ENCODE results near the gene SMIM1. TPM values are rescaled to one million over a fixed set of nuclear protein-coding genes. Genes with fewer than 3 reads are reported as not detected.

Gene SMIM1
- total RNA-seq, 1 experiment from 2014 or later: 7.1 TPM

DNA sequence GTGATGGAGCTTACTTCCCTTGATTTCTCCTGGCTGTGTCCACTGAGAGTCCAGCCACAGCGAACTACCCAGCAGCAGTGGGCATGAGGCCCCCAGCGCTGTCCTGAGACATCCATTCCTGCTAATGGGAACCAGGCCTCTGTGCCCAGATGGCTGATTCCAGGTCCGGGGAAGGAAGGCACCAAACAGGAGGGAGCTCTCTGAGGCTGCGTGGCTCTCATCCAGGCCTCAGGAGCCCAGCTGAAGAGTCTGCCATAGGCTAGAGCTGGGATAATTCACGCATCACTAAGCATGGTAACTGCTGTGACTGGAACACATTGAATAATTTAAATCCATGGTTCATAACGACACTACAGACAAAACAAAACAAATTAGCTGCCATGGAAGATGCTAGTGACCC, 48.5 kb downstream of the SMIM1 start:
- no peaks in the 10 kb centered on the region for H3K9me3 Mint-ChIP-seq (ENCODE audit: unreplicated experiment)
- intact Hi-C loops (cut with micrococcal nuclease; ENCODE audit: unreplicated experiment): no loop called here
- POLR2A ChIA-PET: no interaction called here

DNA sequence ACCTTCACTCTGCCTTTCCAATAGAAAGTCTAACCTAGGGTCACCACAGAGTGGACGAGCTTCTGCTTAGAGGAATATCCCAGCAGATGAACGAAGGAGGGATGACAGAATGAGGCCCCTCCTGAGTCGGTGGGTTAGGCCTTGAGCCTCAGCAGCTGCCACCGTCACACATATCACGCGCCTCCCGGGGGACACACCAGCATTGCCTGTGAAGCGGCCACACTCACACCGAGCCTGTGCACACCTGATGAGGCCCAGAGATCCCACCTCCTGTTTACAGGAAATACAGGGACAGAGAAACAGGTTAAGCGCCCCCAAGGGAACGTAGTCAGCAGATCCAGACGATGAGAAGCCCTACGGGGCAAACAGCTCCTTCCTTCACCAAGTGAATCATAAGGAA, 48.9 kb downstream of the SMIM1 start:
- Mint-ChIP-seq H3K27ac (ENCODE audit: unreplicated experiment) (no peak overlapping the region), H3K27me3 (ENCODE audit: insufficient read depth, unreplicated experiment) (no peaks in the 10 kb centered on the region), H3K4me3 (ENCODE audit: unreplicated experiment) (no peak overlapping the region), H3K9me3 (ENCODE audit: unreplicated experiment) (no peaks in the 10 kb centered on the region), H3K4me1 (ENCODE audit: low read depth, unreplicated experiment) (no peaks in the 10 kb centered on the region), H3K36me3 (ENCODE audit: insufficient read depth, unreplicated experiment) (peaks cover 17% of the 10 kb centered on the region)
- intact Hi-C loops (cut with micrococcal nuclease; ENCODE audit: unreplicated experiment): no loop called here
- BruUV-seq (replicated peaks): no TSS peak
- Histone ChIP-seq H3K4me3 (ENCODE audit: low read depth, low read length) (no peak overlapping the region), H3K36me3 (ENCODE audit: control insufficient read depth, insufficient read depth, low read length) (no peaks in the 10 kb centered on the region), H3K4me1 (no peaks in the 10 kb centered on the region), H3K27me3 (replicated peaks; ENCODE audit: control insufficient read depth, insufficient read depth, low read length) (no peaks in the 10 kb centered on the region), H3K9me3 (no peaks in the 10 kb centered on the region)
- DNase-seq: no peak
- no peak for TF ChIP-seq CTCF (IDR thresholded peaks at IDR 0.05; ENCODE audit: insufficient read depth in 1 of 2, low read depth in 1 of 2, low read length in 1 of 2, severe bottlenecking in 1 of 2, unreplicated experiment in 1 of 2)
- POLR2A ChIA-PET: no interaction called here
- CTCF ChIA-PET: no interaction called here

More for the DNA sequence above, 48.5 kb downstream of the SMIM1 start:
- Histone ChIP-seq H3K4me1 (no peaks in the 10 kb centered on the region), H3K27me3 (replicated peaks; ENCODE audit: control insufficient read depth, insufficient read depth, low read length) (no peaks in the 10 kb centered on the region), H3K36me3 (ENCODE audit: control insufficient read depth, insufficient read depth, low read length) (no peaks in the 10 kb centered on the region), H3K9me3 (no peaks in the 10 kb centered on the region), H3K4me3 (ENCODE audit: low read depth, low read length) (no peak overlapping the region)
- H3K4me3 Mint-ChIP-seq (ENCODE audit: unreplicated experiment): no peak overlapping the region
- no TSS peak for BruUV-seq (replicated peaks)
- TF ChIP-seq CTCF (IDR thresholded peaks at IDR 0.05; ENCODE audit: insufficient read depth in 1 of 2, low read depth in 1 of 2, low read length in 1 of 2, severe bottlenecking in 1 of 2, unreplicated experiment in 1 of 2): no peak
- CTCF ChIA-PET: no interaction called here
- no peaks in the 10 kb centered on the region for H3K27me3 Mint-ChIP-seq (ENCODE audit: insufficient read depth, unreplicated experiment)
- peaks cover 17% of the 10 kb centered on the region for H3K36me3 Mint-ChIP-seq (ENCODE audit: insufficient read depth, unreplicated experiment)
- H3K4me1 Mint-ChIP-seq (ENCODE audit: low read depth, unreplicated experiment): no peaks in the 10 kb centered on the region
- no peak for DNase-seq
- H3K27ac Mint-ChIP-seq (ENCODE audit: unreplicated experiment): no peak overlapping the region

GRCh38 chr1:3821908-3822307, 49.4 kb downstream of the SMIM1 start:
- H3K36me3 Mint-ChIP-seq (ENCODE audit: insufficient read depth, unreplicated experiment): peaks cover 17% of the 10 kb centered on the region
- no peaks in the 10 kb centered on the region for H3K4me1 Mint-ChIP-seq (ENCODE audit: low read depth, unreplicated experiment)
- CTCF ChIA-PET: no interaction called here
- no peak overlapping the region for H3K27ac Mint-ChIP-seq (ENCODE audit: unreplicated experiment)
- H3K27me3 ChIP-seq (replicated peaks; ENCODE audit: control insufficient read depth, insufficient read depth, low read length): no peaks in the 10 kb centered on the region
- no peak overlapping the region for H3K4me3 ChIP-seq (ENCODE audit: low read depth, low read length)
- no TSS peak for BruUV-seq (replicated peaks)
- intact Hi-C loops (cut with micrococcal nuclease; ENCODE audit: unreplicated experiment): no loop called here
- H3K36me3 ChIP-seq (ENCODE audit: control insufficient read depth, insufficient read depth, low read length): no peaks in the 10 kb centered on the region
- H3K9me3 ChIP-seq: no peaks in the 10 kb centered on the region
- POLR2A ChIA-PET: no interaction called here
- H3K9me3 Mint-ChIP-seq (ENCODE audit: unreplicated experiment): no peaks in the 10 kb centered on the region
- no peak overlapping the region for H3K4me3 Mint-ChIP-seq (ENCODE audit: unreplicated experiment)
- no peaks in the 10 kb centered on the region for H3K4me1 ChIP-seq
- no peak for DNase-seq
- TF ChIP-seq CTCF (IDR thresholded peaks at IDR 0.05; ENCODE audit: insufficient read depth in 1 of 2, low read depth in 1 of 2, low read length in 1 of 2, severe bottlenecking in 1 of 2, unreplicated experiment in 1 of 2): no peak
- no peaks in the 10 kb centered on the region for H3K27me3 Mint-ChIP-seq (ENCODE audit: insufficient read depth, unreplicated experiment)
